HG03442 (cell line): ENCODE results near the gene RNU6-1.

Experiments
- ATAC-seq: cut with Tn5 transposase; IDR thresholded peaks from one replicate; pipeline ENCODE4 v1.9.1; 2021; ENCODE audit warnings: mild to moderate bottlenecking, moderate library complexity; ENCODE audit not compliant: unreplicated experiment

The RNU6-1 gene

DNA sequence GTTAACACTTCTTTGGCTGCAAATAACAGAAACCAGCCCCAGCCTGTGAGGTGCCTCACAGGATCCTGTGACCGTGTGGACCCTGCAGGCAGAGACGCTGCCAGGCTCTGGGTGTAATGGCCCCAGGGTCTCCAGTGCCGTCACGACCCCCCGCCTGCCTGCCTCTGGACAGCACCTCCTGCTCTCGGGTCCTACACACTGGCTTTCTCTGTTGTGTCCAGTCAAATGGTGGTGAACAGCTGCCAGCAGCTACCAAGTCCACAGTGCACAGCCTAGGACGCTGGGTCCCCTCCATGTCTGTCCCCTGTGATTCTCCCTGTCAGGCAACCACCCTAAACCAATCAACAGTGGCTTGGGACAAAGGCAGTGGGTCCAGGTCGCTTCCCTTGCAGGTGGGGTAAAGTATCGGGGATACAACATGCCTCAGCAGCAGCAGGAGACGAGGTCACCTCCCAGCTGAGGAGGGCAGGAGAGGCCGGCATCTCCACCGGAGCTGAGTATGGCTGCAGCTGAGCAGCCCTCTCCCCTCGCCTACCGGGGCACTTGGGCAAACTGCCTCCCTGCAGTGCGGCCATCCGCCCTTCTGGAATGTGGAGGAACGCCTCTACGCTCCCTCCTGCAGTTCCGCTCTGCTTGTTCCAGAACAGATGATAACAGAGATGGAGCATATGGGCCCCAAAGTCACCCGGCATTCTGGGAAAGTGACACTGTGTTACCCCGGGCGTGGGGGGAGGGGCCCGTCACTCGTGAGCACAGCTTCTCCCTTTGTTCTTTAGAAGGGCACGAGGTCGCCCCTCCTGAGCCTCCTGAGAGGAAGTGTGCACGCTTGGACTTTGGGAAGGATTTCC, 35.6 kb downstream of the RNU6-1 start:
- ATAC-seq = no peak

DNA sequence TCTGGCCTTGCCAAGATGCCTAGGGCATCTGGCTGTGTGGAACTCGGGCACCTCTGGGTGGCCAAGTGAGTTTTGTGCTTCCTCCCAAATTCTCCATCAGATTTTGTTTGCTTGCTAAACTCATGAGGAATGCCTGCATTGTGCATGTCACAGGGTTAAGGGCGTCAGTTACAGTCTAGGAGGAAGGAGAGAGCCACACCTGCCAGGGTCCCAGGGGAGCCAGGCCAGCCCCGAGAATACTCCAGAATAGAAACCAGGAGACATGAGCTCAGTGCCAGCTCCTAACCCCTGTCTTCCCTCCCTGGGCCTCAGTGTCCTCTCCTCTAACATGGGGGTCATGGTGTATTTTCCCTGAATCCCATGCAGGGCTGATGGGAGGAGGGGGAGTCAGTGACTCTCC, 36.5 kb downstream of the RNU6-1 start:
- ATAC-seq = no peak

DNA sequence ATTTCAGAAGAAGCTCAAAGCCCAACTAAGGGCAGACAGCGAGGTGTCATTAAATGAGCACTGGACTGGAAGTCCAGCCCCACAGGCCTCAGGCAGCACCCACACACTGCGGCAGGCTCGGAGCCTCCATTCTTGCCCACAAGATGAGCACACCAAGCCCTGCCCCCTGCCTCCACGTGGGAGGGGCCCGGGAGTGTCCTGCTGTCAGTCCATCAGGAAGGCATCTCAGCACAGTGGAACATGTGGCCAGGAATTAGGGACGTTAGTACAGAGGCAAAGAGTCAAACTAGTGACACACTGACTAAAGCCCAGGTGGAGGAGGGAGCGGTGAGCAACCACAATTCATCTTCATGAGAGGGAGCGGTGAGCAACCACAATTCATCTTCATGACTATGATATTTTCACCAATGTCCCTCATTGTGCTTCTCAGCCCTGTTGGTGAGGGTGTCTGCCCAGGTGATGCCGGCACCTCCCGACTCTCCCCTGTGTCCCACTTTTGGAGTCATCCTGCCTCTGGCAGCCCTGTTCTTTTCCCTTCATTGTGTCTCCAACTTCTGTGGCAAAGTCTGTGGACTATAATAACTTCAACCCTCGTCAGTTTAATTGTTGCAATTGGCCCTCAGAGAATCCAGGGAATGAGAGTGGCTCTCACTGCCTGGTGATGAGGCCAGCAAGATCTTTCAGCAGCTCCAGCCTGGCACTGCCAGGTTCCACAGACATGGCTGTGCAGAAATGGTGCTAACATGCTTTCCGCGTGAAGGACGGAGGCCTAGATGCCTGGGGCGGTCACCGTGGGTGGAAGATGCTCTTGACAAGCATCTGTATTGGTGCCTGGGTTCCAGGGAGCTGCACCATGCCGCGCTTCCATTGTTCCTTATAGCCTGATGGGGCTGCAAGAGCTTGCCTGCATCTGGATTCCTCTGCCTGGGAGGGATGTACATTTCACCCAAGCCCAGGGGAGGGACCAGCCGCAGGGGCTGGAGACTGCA, 37.6 kb downstream of the RNU6-1 start:
- ATAC-seq = no peak

DNA sequence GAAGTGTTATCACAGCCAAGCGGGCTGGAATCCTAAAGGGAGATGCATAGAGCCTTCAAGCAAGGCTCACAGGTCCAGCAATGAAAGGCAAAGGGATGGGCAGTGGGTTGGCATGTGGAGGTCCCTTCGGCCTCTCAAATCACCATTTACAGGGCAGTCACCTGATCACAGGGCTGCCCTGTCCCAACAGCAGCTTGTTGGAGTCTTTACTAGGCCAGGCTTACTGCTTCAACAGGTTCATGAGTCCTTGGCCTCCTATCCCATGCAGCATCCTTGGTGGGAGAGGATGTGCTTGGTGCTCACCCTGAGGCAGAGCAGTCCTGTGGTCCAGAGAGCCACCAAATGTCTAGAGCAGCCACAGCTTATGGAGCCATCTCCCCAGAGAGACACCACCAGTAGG, 38.7 kb downstream of the RNU6-1 start:
- ATAC-seq = no peak

DNA sequence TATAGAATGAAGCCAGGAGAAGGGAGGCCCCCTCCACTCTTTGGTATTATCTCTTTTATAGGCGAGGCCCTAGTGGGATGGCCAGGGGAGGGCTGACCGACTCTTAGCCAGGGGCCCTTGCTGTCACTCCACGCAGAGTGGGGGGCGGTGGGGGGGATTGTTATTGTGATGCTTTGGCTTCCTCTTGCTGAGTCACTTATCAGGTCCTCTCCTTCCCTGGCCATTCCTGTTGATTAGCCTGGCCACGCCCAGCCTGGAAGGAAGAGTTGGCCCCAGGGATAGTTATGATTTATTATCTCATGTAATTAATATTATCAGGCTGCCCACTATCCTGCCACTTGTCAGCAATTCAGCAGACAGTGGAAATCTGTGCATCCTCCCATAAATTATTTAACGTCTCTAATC, 40.0 kb downstream of the RNU6-1 start:
- no peak for ATAC-seq

DNA sequence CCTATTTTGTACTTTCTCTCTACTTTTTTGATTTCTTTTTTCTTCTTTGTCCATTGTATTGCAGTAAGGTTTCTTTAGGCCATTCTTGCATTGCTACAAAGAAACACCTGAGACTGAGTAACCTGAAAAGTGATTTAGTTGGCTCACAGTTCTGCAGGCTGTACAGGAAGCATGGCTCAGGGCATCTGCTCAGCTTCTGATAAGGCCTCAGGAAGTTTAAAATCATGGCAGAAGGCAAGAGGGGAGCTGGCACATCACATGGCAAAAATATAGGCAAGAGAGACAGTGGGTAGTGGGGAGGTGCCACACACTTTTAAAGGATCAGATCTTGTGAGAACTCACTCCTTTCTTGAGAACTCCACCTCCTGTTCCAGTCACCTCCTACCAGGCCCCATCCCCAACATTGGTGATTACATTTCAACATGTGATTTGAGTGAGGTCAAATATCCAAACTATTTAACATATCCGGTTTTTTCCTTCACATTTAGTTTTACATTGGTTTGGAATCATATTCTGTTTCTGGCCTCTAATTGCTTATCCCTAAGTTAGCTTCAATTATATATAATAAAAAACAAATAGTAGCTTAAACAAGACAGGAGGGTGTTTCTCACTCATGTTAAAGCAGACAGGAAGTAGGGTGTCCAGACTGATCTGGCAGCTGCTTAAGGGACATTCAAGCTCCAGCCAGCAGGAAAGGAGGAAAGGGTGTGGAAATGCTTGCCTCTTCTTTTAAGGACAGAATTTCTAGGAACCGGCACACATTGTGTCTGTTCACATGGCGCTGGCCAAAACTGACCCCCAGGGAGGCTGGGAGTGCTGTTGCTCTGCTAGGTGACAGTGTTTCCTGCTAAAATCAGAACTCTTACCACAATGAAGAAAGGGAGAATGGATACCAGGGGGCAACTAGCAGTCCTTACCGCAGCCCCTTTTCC, 43.4 kb downstream of the RNU6-1 start:
- no peak for ATAC-seq

DNA sequence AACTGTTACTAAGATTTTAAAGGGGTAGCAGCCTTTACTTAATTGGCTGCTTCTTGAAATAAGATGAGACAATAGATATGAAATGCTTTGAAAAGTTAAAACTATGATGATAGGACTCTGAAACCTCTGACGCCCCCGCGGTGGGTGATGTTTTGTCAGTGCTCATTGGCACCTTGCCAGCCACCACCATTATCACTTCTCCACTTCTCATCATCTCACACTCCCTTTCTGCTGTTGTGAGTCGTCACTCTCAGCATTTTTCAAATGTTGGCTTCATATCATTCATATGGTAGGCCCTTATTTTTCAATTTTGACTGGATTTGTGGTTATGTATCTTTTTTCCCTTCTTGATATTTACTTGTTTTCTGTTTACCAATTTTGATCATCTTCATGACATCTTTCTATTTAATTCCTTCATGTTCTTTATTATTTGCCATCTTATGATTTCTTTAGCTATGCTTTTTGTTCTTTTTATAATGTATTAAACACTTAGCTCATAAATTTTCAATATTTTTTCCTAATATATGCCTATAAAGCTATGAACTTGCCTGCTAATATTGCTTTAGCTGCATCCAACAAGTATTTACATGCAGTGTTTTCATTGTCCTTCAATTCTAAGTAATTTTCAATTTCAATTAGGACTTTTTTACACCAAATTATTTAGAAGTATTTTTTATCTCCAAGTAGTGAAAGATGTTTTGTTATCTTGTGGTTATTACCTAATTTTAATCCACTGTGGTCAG, 44.8 kb downstream of the RNU6-1 start:
- ATAC-seq = no peak

DNA sequence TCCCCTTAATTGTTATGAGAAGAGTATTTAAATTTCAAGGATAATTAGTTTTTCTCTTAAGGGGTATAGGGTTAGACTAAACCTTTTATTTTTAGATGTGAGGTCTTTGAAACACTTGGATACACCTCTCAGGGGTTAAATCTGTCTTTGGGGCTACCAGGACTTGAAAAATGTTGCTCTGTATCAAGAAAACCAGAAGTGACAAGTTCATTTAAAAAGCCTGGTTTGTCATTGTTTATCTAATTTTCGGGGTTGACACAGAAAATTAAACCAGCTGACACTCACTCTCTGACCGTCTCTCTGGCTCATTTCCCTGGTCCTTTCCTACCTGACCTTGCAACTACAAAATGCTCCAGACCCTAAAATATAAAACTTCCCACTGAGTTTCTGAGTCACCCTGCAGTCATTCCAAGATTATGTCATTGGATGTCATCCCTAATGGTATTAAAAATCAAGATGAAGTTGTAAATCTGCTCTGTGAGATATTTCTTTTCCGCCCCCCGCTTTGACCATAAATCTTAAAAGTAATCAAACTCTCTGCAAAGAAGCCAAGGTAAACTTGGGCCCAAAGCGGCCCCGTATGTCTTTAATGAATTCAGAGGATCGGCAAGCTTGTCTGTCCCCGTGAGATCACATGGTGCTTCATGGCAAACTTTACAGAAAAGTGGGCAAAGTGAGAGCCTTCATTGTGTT, 47.4 kb downstream of the RNU6-1 start:
- ATAC-seq = no peak

DNA sequence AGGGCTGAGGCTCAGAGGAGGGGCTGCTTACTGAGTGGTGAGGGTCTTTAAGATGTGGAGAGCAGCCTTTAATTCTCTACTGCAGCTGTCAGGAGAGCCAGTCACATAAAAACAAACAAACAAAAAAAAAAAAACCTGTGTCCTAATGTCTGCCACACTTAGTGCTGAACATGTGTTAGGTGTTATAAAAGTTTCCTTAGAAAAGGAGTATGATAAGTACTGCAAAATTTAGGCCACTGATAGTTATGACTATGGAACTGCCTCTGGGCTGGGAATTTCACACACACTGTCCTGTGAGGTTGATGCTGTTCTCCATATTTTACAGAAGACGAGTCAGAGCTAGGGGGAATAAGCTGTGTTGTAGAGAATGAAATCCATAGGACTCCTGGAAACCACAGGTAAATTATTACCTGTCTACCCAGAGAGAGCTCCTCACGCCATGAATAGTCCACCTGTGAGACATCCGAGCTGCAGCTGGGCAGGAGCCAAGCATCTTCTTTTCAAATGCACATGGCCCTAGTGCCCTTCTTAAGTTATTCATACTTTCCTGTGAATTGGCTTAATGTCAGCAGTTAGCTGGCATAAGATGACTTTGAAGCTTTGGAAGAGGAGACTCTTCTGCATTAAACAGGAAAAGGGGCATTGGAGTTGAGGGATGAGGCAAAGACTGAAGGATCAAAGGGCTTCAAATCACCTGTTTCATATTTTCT, 49.1 kb downstream of the RNU6-1 start:
- no peak for ATAC-seq
